NCI-H510A treated with DMSO at 0.1 percent for 48 hours (cell line): ENCODE data around the gene ADIRF.
"Not testable (repeated sequence)": the region's sequence is repeated elsewhere in the genome, so short reads cannot be mapped to it uniquely, and the experiment has no call there.

ENCODE experiments used
- DNase-seq: peaks from one replicate; lab custom pipeline; 2025; lab: John Stamatoyannopoulos, UW

ADIRF gene

DNA sequence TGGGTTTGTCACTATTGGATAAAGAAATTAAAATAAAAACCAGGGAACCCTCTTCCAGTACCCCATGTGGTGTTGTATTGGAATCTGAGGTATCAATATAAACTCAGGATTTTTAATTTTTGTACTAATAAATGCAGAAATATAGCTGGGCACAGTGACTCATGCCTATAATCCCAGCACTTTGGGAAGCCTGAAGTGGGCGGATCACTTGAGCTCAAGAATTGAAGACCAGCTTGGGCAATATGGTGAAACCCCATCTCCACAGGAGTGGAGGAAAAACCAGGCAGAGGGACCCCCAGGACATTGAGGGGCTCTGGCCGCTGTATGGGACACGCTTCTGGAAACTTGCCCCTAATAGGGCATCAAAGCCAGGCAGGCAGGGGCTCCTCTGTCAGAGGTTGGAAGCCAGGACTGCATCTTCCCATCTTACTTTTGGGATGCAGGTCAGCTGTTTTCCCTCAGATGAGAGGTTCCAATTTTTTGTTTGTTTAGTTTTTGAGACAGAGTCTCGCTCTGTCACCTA, 11.1 kb downstream of the ADIRF start:
- DNase-seq: no peak

DNA sequence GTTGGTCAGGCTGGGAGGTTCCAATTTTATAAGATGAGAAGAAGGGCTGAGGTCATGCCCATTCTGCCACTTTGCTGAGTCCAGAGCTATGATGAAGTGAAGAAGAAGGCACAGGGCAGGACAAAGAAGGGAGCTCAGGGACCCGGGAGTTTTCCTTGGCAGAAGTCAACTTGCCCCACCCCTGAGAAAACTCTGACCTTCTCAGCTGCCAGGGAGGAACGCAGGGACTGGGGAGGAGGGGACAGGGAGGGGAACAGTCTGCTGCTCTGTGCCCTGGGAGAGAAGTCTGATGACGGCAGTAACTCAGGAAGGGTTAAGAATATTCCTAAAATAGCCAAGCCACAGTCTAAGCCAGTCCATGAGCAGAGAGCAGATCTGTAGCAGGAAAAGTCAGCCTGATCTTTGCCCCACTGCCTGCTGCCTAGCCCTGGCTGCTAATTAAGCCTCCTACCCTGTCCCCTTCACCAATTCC, 11.7 kb downstream of the ADIRF start:
- no peak for DNase-seq

DNA sequence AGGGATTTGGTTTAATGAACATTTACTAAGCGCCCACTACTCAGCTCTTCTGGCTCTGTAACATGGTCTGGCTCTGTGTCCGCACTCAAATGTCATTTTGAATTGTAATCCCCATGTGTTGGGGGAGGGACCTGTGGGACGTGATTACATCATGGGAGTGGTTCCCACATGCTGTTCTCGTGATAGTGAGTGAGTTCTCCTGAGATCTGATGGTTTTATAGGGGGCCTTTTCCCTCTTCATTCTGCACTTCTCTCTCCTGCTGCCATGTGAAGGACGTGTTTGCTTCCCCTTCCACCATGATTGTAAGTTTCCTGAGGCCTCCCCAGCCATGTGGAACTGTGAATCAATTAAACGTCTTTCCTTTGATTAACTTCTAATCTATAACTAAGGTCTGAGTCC, 12.7 kb downstream of the ADIRF start:
- not testable (repeated sequence) for DNase-seq

DNA sequence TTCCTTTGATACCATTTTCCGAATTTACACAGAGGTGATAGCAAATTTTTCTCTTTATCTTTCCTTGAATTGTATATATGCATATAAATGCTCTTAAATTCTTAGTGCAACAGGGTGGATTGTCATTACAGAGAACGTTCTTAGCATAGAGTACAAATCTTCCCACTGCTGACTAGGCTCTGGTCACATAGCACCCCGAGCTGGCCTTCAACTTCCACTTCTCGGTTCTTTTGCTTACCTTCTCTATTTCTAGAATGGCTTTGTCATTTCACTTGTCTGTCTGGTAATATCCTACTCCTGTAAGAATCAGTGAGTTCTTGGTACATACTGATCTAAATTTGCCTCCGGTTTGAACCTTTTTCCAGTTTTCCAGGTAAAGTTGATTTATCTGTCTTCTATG, 13.4 kb downstream of the ADIRF start:
- no peak for DNase-seq

DNA sequence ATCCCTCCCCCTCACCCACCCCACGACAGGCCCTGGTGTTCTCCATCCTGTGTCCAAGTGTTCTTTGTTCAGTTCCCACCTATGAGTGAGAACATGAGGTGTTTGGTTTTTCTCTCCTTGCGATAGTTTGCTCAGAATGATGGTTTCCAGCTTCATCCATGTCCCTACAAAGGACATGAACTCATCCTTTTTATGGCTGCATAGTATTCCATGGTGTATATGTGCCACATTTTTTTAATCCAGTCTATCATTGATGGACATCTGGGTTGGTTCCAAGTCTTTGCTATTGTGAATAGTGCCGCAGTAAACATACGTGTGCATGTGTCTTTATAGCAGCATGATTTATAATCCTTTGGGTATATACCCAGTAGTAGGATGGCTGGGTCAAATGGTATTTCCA, 16.2 kb downstream of the ADIRF start:
- not testable (repeated sequence) for DNase-seq

DNA sequence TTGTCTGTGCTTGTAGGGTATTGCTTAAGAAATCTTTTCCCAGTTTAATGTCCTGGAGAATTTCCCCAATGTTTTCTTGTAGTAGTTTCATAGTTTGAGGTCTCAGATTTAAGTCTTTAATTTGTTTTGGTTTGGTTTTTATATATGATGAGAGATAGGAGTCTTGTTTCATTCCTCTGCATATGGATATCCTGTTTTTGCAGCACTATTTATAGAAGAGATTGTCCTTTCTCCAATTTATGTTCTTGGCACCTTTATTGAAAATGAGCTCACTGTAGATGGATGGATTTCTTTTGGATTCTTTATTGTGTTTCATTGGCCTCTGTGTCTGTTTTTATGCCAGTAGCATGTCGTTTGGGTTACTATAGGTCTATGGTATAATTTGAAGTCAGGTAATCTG, 20.2 kb downstream of the ADIRF start:
- no peak for DNase-seq

DNA sequence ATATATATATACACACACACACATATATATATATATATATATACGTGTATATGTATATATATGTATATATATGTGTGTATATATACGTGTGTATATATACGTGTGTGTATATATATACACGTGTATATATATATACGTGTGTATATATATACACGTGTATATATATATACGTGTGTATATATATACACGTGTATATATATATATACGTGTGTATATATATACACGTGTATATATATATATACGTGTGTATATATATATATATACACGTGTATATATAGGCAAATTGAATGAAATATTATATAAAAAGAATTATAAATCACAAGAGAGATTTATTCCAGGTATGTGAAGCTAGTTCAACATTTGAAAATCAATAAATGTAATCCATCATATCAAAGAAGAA, 23.1 kb downstream of the ADIRF start:
- DNase-seq: not testable (repeated sequence)

DNA sequence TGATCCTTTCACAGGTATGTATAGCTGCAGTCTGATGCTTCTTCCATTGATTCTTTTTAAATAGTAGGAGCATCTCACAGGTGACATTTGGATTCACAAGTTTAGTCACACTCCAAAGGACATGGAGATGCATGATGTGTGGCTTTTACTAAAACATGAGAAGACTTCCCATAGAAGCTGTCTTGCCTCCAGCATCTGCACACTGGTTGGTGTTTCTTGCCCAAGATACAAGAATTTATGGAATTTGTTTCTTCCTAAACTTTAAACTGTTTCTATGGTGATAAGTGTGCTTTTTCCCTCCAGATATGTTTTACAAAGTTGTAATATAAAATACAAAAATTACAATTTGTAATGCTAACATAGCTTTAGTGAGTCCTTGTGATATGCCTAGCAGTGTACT, 24.2 kb downstream of the ADIRF start:
- no peak for DNase-seq

DNA sequence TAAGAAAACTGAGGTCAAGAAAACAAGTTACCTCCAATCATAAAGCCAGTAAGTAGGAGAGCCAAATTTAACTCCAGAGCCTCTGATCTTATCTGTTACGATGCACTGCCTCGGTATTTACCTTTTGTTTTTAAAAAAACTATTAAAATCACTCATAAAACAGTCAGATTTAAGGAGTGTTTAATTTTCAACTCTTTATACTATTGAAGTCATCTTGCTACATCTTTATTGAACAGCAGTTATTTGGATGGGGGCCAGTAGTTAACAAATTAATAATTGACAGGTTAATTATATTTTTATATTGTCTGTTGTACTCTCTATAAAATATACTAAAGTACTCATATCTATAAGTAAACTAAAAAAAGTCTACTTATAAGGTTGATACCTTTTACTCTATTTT, 24.6 kb downstream of the ADIRF start:
- no peak for DNase-seq

DNA sequence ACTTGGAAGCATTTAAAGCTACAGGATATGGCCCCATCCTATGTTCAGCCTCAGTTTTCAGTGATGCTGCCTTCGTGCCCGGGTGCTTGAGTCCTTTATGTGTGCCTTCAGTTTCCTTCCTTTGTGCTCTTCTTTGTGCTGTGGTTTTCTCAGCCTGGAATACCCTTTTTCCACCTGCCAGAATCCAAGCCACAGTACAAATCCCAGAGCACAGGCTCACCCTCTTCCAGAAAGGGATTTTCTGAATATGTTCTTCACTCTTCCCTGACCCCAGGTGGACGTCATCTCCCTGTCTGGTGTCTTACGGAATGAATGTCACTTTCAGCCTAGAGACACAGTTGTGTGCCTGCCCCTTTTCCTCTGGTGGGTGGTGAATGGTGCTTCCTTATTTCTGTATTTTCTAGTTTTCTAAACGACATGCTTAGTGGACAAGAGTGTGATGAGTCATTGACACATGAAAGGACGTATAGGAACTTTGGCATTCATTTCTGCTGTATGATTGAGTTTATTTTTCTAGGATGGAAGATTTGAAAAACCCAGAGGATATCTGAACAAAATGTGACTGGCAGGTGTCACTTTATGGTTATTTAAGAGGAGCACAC, 31.6 kb downstream of the ADIRF start:
- DNase-seq: not testable (repeated sequence)

DNA sequence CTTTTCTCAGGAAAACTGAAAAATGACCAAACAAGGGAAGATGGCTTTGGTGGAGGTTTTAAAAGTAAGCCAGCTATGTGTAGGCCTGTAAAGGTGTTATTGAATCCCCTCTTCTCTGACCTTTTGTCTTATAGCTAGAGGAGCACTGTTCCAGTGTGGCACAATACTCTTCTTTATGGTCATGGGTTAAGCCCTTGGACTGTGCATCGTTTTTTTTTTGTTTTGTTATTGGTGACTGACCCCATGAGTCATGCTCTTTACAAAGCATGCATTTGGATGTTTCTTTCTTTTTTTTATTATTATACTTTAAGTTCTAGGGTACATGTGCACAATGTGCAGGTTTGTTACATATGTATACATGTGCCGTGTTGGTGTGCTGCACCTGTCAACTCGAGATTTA, 32.2 kb downstream of the ADIRF start:
- DNase-seq: no peak

DNA sequence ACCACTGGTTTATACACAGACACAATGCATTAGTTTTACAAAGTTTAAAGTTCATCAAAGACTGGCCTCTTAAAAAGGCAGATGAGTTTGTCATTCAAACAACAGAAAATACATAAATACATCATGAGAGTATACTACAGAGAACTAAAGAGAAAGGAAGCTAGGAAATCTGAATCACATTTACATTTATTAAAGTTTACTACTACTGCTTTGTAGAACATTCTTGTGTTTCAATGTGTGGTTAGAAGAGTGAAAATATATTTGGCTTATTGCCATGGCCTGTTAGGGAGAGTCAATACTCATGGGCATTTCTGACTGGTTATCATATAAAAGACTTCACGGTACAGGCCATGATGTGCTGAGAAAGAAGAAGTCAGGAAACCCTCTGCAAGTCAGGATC, 38.8 kb downstream of the ADIRF start:
- not testable (repeated sequence) for DNase-seq

DNA sequence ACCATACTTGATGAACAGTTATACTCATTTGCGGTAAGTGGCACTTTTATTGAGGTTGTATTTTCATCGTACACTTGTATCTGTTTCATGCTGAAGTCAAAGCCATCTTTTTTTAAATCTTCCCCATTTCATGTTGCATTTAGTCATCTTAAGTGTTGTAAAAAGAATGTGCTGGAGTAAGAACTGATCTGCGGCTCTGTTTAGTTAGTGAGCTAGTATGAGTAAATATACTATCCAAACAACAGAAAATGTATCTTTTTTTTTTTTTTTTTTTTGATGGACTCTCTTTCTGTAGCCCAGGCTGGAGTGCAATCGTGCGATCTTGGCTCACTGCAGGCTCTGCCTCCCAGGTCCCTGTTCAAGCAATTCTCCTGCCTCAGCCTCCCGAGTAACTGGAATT, 39.4 kb downstream of the ADIRF start:
- DNase-seq: not testable (repeated sequence)

DNA sequence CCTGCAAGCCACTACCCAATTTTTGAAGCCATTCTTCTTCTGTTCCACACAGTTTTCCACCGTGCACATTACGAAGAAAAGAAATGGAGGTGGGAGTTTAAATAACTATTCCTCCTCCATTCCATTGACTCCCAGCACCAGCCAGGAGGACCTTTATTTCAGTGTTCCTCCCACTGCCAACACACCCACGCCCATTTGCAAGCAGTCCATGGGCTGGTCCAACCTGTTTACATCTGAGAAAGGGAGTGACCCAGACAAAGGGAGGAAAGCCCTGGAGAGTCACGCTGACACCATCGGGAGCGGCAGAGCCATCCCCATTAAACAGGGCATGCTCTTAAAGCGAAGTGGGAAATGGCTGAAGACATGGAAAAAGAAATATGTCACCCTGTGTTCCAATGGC, 40.0 kb downstream of the ADIRF start:
- DNase-seq: not testable (repeated sequence)

DNA sequence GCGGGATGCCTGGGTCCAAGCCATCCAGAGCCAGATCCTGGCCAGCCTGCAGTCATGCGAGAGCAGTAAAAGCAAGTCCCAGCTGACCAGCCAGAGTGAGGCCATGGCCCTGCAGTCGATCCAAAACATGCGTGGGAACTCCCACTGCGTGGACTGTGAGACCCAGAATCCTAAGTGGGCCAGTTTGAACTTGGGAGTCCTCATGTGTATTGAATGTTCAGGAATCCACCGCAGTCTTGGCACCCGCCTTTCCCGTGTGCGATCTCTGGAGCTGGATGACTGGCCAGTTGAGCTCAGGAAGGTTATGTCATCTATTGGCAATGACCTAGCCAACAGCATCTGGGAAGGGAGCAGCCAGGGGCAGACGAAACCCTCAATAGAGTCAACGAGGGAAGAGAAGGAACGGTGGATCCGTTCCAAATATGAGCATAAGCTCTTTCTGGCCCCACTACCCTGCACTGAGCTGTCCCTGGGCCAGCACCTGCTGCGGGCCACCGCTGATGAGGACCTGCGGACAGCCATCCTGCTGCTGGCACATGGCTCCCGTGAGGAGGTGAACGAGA, 40.9 kb downstream of the ADIRF start:
- not testable (repeated sequence) for DNase-seq

DNA sequence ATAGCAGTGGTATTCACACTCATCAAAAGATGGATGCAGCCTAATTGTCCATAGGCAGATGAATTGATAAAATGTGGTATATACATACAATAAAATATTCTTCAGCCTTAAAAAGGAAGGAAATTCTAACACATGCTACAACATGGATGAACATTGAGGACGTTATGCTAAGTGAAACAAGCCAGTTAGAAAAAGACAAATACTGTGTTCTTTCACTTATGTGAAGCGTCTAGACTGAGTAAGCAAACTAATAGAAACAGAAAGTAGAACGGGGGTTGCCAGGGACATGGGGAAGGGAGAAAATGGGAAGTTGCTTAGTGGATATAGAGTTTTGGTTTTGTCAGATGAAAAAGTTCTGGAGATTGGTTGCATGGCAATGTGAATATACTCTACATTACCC, 45.2 kb downstream of the ADIRF start:
- not testable (repeated sequence) for DNase-seq

DNA sequence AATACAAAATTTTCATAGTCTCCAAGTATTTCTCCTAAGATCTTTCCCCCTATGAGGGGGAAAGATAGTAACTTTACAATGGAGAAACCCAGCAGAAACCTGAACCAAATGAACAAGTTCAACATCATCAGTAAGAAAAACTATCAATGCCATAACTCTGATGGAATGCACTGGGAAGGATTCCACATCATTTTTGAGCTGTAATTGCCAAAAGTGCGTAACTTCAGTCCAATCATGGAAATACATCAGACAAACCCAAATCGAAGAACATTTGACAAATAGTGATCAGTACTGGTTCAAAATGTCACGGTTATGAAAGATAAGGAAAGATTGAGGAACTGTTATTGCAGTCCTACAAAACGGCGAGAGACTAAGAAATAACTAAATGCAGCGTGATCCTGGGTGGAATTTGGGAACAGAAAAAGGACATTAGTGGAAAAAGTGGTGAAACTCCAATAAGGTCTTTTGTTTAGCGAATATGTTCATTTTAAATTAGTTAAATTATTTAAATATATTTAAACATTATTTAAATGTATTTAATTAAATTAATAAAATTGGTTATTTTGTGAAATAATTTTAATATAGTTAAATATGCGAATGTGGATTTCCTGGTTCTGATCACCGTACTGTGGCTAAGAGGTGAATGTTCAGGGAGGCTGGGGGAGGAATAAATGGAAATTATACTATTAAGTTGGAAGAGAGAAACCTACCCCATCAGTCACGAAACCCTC, 46.9 kb downstream of the ADIRF start:
- not testable (repeated sequence) for DNase-seq

DNA sequence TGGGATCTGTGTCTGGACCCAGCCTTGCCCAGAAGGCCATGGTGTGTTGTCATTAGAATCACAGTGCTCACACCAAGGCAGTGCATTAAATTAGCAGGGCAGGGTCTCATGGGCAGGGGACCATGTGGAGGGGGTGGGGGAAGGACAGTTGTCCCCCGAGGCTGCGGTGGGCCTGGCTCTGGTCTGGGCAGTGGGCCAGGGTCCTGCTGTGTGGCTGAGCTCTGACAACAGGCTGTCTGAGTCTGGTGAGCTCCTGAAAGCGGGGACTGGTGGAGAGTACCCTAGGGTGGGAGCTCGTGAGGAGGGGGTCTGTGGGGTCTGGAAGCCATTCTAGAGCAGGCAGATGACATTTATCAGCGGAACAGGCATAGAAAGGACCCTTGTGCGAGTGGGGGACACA, 49.8 kb downstream of the ADIRF start:
- DNase-seq: not testable (repeated sequence)

DNA sequence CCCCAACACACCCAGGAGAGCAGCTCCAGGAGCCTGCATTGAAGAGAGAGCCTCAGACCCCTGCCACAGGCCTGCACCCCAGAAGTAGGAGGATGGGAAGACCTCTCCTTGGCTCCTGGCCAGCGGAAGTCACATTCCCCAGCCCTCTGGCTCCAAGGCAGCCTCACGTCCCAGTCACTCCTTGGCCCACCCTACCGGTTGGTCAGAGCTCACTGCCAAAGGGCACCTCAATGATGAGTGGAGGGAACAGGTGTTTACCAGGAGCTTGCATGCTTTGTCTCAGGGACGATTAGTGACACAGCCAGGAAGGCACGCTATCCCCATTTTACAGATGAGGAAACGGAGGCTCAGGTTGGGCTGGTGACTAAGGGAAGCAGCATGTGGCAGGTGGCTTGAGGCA, 50.8 kb downstream of the ADIRF start:
- DNase-seq: not testable (repeated sequence)

DNA sequence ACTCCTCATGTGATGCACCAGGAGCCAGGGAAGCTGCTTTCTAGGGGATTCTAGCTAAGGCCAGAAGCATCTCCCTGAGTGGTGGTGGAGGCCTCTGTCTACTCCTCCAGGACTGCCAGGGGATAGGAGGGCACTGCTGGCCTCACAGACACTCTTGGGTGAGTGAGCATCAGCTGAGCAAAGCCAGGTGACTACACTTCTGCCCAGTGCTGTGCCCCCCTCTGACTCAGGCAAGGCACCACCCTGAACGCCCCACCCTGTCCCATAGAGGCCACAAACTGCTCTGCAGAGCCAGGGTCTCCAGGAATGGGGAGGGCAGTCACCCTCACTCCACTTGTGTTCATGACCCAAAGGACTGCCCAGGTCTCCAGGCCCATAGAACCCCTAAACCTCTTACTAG, 51.2 kb downstream of the ADIRF start:
- DNase-seq: not testable (repeated sequence)

DNA sequence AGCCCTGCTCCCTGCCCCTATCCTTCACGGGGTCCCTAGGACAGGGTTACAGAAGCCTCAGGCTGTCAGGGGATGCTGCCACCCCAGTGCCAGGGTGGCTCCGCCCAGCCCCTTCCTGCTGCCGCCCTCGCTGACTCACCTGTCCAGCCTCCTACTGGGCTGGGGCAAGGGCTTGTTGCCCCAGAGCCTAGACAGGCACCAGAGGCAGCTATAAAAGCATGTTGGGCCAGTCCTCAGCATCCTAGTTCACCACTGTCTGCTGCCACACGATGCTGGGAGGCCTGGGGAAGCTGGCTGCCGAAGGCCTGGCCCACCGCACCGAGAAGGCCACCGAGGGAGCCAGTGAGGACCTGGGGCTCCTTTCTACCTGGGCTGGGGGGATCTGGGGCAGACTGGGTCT, 51.8 kb downstream of the ADIRF start, which contains the start of gene FAM25A:
Gene FAM25A (plus strand): TSS at position 239 of the 400 bp plus-strand sequence. CDS start 31 bp downstream, at position 270.
- DNase-seq: not testable (repeated sequence)
